ENCODE results near the gene ST7. TPM values are rescaled to one million over a fixed set of nuclear protein-coding genes. Genes with fewer than 3 reads are reported as not detected.

The ST7 gene
- total RNA-seq, 1 experiment from 2014 or later, result 12.4 TPM

DNA sequence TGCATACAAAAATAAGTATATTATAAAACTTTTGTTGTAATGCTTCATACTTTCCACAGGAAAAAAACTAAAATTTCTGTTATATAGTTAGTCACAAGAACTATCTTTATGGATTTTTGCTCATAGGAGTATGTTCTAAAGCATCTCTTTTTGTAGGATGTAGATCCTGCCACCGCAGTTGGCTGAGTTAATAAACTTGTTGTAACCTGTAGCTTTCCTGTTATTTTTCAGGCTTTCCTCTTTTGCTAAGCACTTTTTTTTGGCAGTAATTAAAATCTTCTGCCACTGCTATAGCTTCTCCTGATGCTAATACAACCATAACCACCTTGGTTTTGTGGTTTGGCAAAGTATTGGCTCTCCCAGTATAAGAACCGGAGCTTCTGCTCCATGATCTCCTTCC, 309.2 kb downstream of the ST7 start (continued):
- TF ChIP-seq, protein P1, sequence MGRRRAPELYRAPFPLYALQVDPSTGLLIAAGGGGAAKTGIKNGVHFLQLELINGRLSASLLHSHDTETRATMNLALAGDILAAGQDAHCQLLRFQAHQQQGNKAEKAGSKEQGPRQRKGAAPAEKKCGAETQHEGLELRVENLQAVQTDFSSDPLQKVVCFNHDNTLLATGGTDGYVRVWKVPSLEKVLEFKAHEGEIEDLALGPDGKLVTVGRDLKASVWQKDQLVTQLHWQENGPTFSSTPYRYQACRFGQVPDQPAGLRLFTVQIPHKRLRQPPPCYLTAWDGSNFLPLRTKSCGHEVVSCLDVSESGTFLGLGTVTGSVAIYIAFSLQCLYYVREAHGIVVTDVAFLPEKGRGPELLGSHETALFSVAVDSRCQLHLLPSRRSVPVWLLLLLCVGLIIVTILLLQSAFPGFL (CRISPR knock-in tag; IDR thresholded peaks at IDR 0.05; ENCODE audit: borderline replicate concordance), result no peak
- TF ChIP-seq ESRRA (CRISPR knock-in tag; IDR thresholded peaks at IDR 0.05; ENCODE audit: borderline replicate concordance), result no peak
- TF ChIP-seq FOXP1 (CRISPR knock-in tag; IDR thresholded peaks at IDR 0.05; ENCODE audit: borderline replicate concordance), result no peak
- no peak for TF ChIP-seq ETV6 (CRISPR knock-in tag; IDR thresholded peaks at IDR 0.05)
- TF ChIP-seq ZNF396 (CRISPR knock-in tag; IDR thresholded peaks at IDR 0.05; ENCODE audit: borderline replicate concordance), result no peak
- no peak for TF ChIP-seq ZNF263 (CRISPR knock-in tag; IDR thresholded peaks at IDR 0.05; ENCODE audit: low read depth)
- TF ChIP-seq NR1H2 (CRISPR knock-in tag; IDR thresholded peaks at IDR 0.05), result no peak

DNA sequence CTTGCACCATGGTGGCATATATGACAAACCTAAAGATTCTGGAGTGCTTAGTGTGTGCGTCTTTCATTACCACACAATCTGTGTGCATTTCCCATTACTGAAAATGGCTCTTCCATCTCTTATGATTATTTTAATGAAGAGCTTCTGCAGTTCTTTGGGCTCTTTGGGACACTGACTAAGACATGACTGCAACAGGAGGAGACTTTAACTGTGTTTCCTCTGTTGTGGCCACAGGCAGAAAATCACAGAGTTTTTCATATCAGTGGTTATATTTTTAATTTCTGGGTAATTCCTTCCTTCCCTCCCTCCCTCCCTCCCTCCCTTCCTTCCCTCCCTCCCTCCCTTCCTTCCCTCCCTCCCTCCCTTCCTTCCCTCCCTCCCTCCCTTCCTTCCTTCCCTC, 311.4 kb downstream of the ST7 start:
- no peak for TF ChIP-seq JUN (CRISPR knock-in tag; IDR thresholded peaks at IDR 0.05)
- TF ChIP-seq, protein P2, sequence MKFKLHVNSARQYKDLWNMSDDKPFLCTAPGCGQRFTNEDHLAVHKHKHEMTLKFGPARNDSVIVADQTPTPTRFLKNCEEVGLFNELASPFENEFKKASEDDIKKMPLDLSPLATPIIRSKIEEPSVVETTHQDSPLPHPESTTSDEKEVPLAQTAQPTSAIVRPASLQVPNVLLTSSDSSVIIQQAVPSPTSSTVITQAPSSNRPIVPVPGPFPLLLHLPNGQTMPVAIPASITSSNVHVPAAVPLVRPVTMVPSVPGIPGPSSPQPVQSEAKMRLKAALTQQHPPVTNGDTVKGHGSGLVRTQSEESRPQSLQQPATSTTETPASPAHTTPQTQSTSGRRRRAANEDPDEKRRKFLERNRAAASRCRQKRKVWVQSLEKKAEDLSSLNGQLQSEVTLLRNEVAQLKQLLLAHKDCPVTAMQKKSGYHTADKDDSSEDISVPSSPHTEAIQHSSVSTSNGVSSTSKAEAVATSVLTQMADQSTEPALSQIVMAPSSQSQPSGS (CRISPR knock-in tag; IDR thresholded peaks at IDR 0.05; ENCODE audit: borderline replicate concordance, low read depth), result no peak
- TF ChIP-seq, protein P3, sequence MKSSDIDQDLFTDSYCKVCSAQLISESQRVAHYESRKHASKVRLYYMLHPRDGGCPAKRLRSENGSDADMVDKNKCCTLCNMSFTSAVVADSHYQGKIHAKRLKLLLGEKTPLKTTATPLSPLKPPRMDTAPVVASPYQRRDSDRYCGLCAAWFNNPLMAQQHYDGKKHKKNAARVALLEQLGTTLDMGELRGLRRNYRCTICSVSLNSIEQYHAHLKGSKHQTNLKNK (CRISPR knock-in tag; IDR thresholded peaks at IDR 0.05), result no peak
- no peak for TF ChIP-seq HMGA2 (CRISPR knock-in tag; IDR thresholded peaks at IDR 0.05)
- TF ChIP-seq TP53 (CRISPR knock-in tag; IDR thresholded peaks at IDR 0.05), result no peak
- POLR2A ChIA-PET, result interaction anchor here (0.6 to 0.7 kb wide), 2 partner anchors 25 to 68 kb away, joined by 3 to 5 read pairs; no protein-coding TSS in a partner anchor
- ATAC-seq, result no peak
- no peaks in the 10 kb centered on the region for H3K4me1 Mint-ChIP-seq
- H3K9me3 Mint-ChIP-seq, result peaks cover 4% of the 10 kb centered on the region; the same call in 1 of the 2 replicates
- H3K36me3 Mint-ChIP-seq, result no peaks in the 10 kb centered on the region
- H3K27ac Mint-ChIP-seq, result no peak overlapping the region
- no peaks in the 10 kb centered on the region for H3K27me3 Mint-ChIP-seq (ENCODE audit: low read depth)
- no peak overlapping the region for H3K4me3 Mint-ChIP-seq
- CTCF ChIA-PET, result interaction anchor here (0.6 kb wide), 1 partner anchor 13 kb away, joined by 5 read pairs; no protein-coding TSS in a partner anchor
- DNase-seq (ENCODE audit: low spot score), result no peak

DNA sequence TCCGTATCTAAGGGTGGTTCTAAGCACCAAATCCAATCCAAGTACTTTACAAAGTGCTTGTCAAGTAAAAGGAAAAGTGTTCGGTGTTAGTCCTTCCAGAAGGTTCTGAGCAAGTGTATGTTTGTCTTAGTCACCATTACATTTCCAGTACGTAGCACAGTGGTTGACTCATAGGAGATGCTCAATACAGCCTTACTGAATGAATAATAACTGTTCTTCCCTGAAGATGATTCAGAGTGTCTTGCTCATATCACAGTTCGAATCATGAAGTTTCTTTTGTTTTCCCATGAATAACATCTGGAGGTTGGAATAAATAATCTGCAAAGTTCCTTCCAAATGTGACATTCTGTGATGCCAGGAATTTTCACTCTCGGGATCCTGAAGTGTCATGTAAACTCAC, 316.1 kb downstream of the ST7 start:
- DNase-seq (ENCODE audit: low spot score) (no peak), ATAC-seq (no peak)
- H3K27ac Mint-ChIP-seq, result no peak overlapping the region
- H3K36me3 Mint-ChIP-seq, result no peaks in the 10 kb centered on the region
- H3K27me3 Mint-ChIP-seq (ENCODE audit: low read depth), result no peaks in the 10 kb centered on the region
- H3K9me3 Mint-ChIP-seq, result peaks cover 4% of the 10 kb centered on the region; the same call in 1 of the 2 replicates
- POLR2A ChIA-PET, result no interaction called here
- H3K4me1 Mint-ChIP-seq, result no peaks in the 10 kb centered on the region
- no peak overlapping the region for H3K4me3 Mint-ChIP-seq
- CTCF ChIA-PET, result no interaction called here
- TF ChIP-seq CREM (CRISPR knock-in tag; IDR thresholded peaks at IDR 0.05) (no peak), NFE2L1 (CRISPR knock-in tag; IDR thresholded peaks at IDR 0.05) (no peak), ETV6 (CRISPR knock-in tag; IDR thresholded peaks at IDR 0.05) (no peak), SMAD3 (CRISPR knock-in tag; IDR thresholded peaks at IDR 0.05; ENCODE audit: borderline replicate concordance) (no peak), TEAD1 (CRISPR knock-in tag; IDR thresholded peaks at IDR 0.05) (no peak), IRF2 (CRISPR knock-in tag; IDR thresholded peaks at IDR 0.05; ENCODE audit: borderline replicate concordance, low read depth) (no peak), SP1 (CRISPR knock-in tag; conservative IDR thresholded peaks at IDR 0.05) (no peak), FOXP1 (CRISPR knock-in tag; IDR thresholded peaks at IDR 0.05; ENCODE audit: borderline replicate concordance) (no peak)
- TF ChIP-seq, protein P4, sequence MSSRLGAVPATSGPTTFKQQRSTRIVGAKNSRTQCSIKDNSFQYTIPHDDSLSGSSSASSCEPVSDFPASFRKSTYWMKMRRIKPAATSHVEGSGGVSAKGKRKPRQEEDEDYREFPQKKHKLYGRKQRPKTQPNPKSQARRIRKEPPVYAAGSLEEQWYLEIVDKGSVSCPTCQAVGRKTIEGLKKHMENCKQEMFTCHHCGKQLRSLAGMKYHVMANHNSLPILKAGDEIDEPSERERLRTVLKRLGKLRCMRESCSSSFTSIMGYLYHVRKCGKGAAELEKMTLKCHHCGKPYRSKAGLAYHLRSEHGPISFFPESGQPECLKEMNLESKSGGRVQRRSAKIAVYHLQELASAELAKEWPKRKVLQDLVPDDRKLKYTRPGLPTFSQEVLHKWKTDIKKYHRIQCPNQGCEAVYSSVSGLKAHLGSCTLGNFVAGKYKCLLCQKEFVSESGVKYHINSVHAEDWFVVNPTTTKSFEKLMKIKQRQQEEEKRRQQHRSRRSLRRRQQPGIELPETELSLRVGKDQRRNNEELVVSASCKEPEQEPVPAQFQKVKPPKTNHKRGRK (CRISPR knock-in tag; IDR thresholded peaks at IDR 0.05; ENCODE audit: borderline replicate concordance), result no peak
- TF ChIP-seq, protein P2 (CRISPR knock-in tag; IDR thresholded peaks at IDR 0.05; ENCODE audit: borderline replicate concordance, low read depth), result no peak
- TF ChIP-seq, protein P5, sequence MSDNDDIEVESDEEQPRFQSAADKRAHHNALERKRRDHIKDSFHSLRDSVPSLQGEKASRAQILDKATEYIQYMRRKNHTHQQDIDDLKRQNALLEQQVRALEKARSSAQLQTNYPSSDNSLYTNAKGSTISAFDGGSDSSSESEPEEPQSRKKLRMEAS (CRISPR knock-in tag; IDR thresholded peaks at IDR 0.05), result no peak
- TF ChIP-seq, protein P6, sequence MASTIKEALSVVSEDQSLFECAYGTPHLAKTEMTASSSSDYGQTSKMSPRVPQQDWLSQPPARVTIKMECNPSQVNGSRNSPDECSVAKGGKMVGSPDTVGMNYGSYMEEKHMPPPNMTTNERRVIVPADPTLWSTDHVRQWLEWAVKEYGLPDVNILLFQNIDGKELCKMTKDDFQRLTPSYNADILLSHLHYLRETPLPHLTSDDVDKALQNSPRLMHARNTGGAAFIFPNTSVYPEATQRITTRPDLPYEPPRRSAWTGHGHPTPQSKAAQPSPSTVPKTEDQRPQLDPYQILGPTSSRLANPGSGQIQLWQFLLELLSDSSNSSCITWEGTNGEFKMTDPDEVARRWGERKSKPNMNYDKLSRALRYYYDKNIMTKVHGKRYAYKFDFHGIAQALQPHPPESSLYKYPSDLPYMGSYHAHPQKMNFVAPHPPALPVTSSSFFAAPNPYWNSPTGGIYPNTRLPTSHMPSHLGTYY (CRISPR knock-in tag; IDR thresholded peaks at IDR 0.05), result no peak
- TF ChIP-seq, protein P7, sequence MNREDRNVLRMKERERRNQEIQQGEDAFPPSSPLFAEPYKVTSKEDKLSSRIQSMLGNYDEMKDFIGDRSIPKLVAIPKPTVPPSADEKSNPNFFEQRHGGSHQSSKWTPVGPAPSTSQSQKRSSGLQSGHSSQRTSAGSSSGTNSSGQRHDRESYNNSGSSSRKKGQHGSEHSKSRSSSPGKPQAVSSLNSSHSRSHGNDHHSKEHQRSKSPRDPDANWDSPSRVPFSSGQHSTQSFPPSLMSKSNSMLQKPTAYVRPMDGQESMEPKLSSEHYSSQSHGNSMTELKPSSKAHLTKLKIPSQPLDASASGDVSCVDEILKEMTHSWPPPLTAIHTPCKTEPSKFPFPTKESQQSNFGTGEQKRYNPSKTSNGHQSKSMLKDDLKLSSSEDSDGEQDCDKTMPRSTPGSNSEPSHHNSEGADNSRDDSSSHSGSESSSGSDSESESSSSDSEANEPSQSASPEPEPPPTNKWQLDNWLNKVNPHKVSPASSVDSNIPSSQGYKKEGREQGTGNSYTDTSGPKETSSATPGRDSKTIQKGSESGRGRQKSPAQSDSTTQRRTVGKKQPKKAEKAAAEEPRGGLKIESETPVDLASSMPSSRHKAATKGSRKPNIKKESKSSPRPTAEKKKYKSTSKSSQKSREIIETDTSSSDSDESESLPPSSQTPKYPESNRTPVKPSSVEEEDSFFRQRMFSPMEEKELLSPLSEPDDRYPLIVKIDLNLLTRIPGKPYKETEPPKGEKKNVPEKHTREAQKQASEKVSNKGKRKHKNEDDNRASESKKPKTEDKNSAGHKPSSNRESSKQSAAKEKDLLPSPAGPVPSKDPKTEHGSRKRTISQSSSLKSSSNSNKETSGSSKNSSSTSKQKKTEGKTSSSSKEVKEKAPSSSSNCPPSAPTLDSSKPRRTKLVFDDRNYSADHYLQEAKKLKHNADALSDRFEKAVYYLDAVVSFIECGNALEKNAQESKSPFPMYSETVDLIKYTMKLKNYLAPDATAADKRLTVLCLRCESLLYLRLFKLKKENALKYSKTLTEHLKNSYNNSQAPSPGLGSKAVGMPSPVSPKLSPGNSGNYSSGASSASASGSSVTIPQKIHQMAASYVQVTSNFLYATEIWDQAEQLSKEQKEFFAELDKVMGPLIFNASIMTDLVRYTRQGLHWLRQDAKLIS (CRISPR knock-in tag; IDR thresholded peaks at IDR 0.05; ENCODE audit: borderline replicate concordance), result no peak

Measured in WTC11 (cell line).